ENCODE measurements around the gene UNK. TPM values are rescaled to one million over a fixed set of nuclear protein-coding genes. Genes with fewer than 3 reads are reported as not detected.

UNK gene
- total and polyA plus RNA-seq, 2 of the 13 experiments (the other 11 are each of a cell fraction or from before 2014, with no cell fraction given) = 31.6 to 33.0 TPM

DNA sequence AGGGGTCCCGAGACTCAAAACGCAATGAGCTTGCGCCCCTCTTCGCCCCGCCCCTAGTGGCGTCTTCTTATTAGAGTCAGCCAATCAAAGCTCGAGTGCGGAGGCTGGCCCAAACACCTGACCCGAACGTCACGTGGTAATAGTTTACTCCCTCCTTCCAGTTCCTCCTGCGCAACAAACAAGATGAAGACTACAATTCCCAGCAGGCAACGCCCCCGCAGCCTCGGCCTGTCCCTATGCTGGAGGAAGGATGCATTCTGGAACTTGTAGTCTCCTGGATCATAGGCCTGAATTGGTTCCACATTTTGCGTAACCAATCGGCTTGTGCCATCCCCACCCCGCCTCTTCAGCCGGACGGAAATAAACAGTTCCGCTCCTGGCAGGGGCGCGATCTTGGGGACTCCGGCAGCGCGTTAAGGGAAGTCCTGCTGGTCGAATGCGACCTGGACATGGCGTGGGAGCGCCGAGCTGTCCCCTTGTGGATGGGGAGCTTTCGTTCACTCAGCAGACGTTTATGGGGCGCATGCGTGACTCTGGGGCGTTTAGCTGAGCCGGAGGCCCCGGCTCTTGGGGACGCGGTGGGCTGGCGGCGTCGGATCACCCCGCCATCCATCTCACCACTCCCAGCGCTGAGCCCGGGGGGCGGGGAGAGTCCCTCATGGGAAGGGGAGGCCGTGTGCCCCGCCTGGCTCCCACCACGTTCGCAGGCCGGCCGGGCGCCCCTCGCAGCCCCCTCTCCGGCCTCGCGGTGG lies 70.9 kb downstream of the UNK start, which contains the start of gene WBP2 (continued):
- TF ChIP-seq ZNF775 (CRISPR knock-in tag; IDR thresholded peaks at IDR 0.05; ENCODE audit: borderline replicate concordance) = no peak; the same call in 1 of the 2 replicates
- peak; percentile 48 for TF ChIP-seq SKI (IDR thresholded peaks at IDR 0.05; ENCODE audit: partially characterized antibody)
- peak; percentile 86 to 92; a peak in 3 of 4 replicates for TF ChIP-seq HMGXB4 (CRISPR knock-in tag; IDR thresholded peaks at IDR 0.05; ENCODE audit: borderline replicate concordance in 1 of 2, low read depth in 1 of 2)
- no peak for TF ChIP-seq TRIM22 (IDR thresholded peaks at IDR 0.05)
- TF ChIP-seq ZNF609 (CRISPR knock-in tag; IDR thresholded peaks at IDR 0.05; ENCODE audit: borderline replicate concordance) = peak; percentile 78
- TF ChIP-seq SMAD1 (CRISPR knock-in tag; IDR thresholded peaks at IDR 0.05; ENCODE audit: borderline replicate concordance, low read depth) = peak; percentile 87
- 0 out of 2 replicates have a peak, but pooled peaks have one; percentile 74 for TF ChIP-seq ZFYVE20 (CRISPR knock-in tag; IDR thresholded peaks at IDR 0.05; ENCODE audit: borderline replicate concordance, low read depth)
- TF ChIP-seq, protein P1, sequence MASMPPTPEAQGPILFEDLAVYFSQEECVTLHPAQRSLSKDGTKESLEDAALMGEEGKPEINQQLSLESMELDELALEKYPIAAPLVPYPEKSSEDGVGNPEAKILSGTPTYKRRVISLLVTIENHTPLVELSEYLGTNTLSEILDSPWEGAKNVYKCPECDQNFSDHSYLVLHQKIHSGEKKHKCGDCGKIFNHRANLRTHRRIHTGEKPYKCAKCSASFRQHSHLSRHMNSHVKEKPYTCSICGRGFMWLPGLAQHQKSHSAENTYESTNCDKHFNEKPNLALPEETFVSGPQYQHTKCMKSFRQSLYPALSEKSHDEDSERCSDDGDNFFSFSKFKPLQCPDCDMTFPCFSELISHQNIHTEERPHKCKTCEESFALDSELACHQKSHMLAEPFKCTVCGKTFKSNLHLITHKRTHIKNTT (CRISPR knock-in tag; IDR thresholded peaks at IDR 0.05) = peak; percentile 98; the same call in 1 of the 2 replicates
- peak; percentile 89; the same call in 1 of the 2 replicates for TF ChIP-seq ZNF337 (CRISPR knock-in tag; IDR thresholded peaks at IDR 0.05; ENCODE audit: borderline replicate concordance, low read depth)
- peak; percentile 91 for TF ChIP-seq KMT2A (CRISPR knock-in tag; IDR thresholded peaks at IDR 0.05)
- TF ChIP-seq ARNT2 (CRISPR knock-in tag; IDR thresholded peaks at IDR 0.05; ENCODE audit: low read depth) = peak; percentile 97
- no peak for TF ChIP-seq ZNF562 (CRISPR knock-in tag; IDR thresholded peaks at IDR 0.05; ENCODE audit: borderline replicate concordance)
- TF ChIP-seq, protein P2, sequence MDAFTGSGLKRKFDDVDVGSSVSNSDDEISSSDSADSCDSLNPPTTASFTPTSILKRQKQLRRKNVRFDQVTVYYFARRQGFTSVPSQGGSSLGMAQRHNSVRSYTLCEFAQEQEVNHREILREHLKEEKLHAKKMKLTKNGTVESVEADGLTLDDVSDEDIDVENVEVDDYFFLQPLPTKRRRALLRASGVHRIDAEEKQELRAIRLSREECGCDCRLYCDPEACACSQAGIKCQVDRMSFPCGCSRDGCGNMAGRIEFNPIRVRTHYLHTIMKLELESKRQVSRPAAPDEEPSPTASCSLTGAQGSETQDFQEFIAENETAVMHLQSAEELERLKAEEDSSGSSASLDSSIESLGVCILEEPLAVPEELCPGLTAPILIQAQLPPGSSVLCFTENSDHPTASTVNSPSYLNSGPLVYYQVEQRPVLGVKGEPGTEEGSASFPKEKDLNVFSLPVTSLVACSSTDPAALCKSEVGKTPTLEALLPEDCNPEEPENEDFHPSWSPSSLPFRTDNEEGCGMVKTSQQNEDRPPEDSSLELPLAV (CRISPR knock-in tag; conservative IDR thresholded peaks at IDR 0.05; ENCODE audit: low read depth) = no peak
- TF ChIP-seq HNRNPUL1 (IDR thresholded peaks at IDR 0.05; ENCODE audit: low read depth, low read length) = no peak
- no peak for TF ChIP-seq MAFF (IDR thresholded peaks at IDR 0.05; ENCODE audit: low read depth, low read length)
- TF ChIP-seq ZNF3 (CRISPR knock-in tag; IDR thresholded peaks at IDR 0.05) = no peak
- peak; percentile 27 for TF ChIP-seq CBX1 (IDR thresholded peaks at IDR 0.05; ENCODE audit: low read depth)

All from HepG2 (cell line).